ENCODE results near the gene MLYCD. TPM values are rescaled to one million over a fixed set of nuclear protein-coding genes. Genes with fewer than 3 reads are reported as not detected.

MLYCD gene
- total and polyA plus RNA-seq, 4 experiments from 2014 or later: 0.81 to 11.1 (median 6.3) TPM

DNA sequence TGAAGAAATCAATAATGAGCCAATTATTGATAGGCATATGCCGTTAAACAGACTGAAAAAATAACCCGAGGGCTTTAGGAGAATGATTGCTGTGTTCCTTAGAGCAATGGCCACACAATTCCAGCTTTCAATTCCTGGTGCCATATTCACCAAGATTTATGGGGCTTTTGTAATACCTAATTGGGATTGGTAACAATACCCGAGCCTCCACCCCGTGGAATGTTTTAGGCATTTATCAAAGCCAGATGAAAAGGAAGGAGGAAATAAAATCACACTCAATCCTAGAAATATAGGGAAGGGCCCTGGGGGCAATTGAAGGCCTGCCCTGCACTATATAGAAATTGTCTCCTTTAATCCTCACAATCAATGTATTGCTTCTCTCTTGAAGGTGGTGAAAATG is 42.1 kb upstream of the MLYCD start:
- H3K27ac ChIP-seq (ENCODE audit: low read depth, low read length): no peak overlapping the region
- Mint-ChIP-seq H3K4me1 (no peaks in the 10 kb centered on the region), H3K4me3 (no peak overlapping the region), H3K27ac (no peak overlapping the region), H3K27me3 (peaks cover 11 to 15% of the 10 kb centered on the region in 2 donors), H3K36me3 (no peaks in the 10 kb centered on the region), H3K9me3 (peaks cover 0 to 2% (median 0%) of the 10 kb centered on the region in 8 donors)
- H3K4me3 ChIP-seq (ENCODE audit: low read length in 2 of 2): no peak overlapping the region
- H3K36me3 ChIP-seq (ENCODE audit: insufficient read depth, low read length): no peaks in the 10 kb centered on the region
- no peaks in the 10 kb centered on the region for H3K9me3 ChIP-seq (ENCODE audit: control insufficient read depth in 1 of 2, low read length in 2 of 2)
- H3K4me1 ChIP-seq (ENCODE audit: insufficient read depth, low read length): no peaks in the 10 kb centered on the region
- ChIA-PET POLR2A (ENCODE audit: partially characterized antibody) (no interaction called here), CTCF (ENCODE audit: partially characterized antibody) (no interaction called here)
- intact Hi-C loops (cut with micrococcal nuclease): no loop called here
- DNase-seq: no peak
- no peaks in the 10 kb centered on the region for H3K27me3 ChIP-seq (ENCODE audit: insufficient read depth, low read length)

DNA sequence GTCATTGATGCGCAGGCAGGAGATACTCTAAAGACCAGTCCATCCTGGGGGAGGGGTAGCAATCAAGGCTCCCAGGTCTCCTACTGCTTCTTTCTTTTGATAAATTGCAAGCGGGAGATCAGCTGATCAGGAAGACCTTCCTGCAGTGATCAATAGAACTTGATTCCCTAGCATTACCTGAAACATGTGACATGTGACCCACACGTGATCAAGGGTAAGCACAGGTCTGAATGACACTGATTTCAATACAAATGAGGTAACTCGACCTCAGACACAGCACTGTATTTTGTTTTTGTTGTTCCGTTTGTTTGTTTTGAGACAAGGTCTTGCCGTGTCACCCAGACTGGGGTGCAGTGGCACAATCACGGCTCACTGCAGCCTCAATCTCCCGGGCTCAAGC is 39.6 kb upstream of the MLYCD start:
- H3K27me3 ChIP-seq (ENCODE audit: insufficient read depth, low read length): no peaks in the 10 kb centered on the region
- Mint-ChIP-seq H3K4me3 (no peak overlapping the region), H3K36me3 (no peaks in the 10 kb centered on the region), H3K9me3 (peaks cover 0 to 3% (median 0%) of the 10 kb centered on the region in 8 donors), H3K4me1 (no peaks in the 10 kb centered on the region), H3K27me3 (peaks cover 6 to 10% of the 10 kb centered on the region in 2 donors), H3K27ac (no peak overlapping the region)
- DNase-seq: no peak
- intact Hi-C loops (cut with micrococcal nuclease): no loop called here
- no peaks in the 10 kb centered on the region for H3K36me3 ChIP-seq (ENCODE audit: insufficient read depth, low read length)
- H3K4me1 ChIP-seq (ENCODE audit: insufficient read depth, low read length): no peaks in the 10 kb centered on the region
- no peak overlapping the region for H3K27ac ChIP-seq (ENCODE audit: low read depth, low read length)
- CTCF ChIA-PET (ENCODE audit: partially characterized antibody): no interaction called here
- no peaks in the 10 kb centered on the region for H3K9me3 ChIP-seq (ENCODE audit: control insufficient read depth in 1 of 2, low read length in 2 of 2)
- no peak overlapping the region for H3K4me3 ChIP-seq (ENCODE audit: low read length in 2 of 2)
- POLR2A ChIA-PET (ENCODE audit: partially characterized antibody): no interaction called here

DNA sequence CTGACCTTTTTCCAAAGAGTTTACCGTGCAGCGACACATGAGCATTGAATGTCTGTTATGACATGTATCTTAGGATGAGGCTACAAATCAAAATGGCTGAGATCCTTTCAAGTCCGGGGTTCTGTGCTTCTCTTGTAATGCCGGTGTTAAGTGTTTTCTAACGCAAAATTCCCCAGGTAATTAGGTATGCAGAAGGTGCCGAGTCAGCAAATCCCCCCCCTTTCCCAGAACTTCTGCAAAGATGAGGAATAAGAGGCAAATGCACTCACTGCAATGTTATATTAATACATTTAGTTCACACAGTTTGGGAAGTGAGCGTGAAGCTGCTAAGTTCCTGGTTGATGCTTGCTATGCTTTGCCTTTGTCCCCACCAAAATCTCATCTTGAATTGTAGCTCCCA is 36.3 kb upstream of the MLYCD start:
- H3K9me3 Mint-ChIP-seq: peaks cover 2 to 16% (median 13%) of the 10 kb centered on the region in 8 donors
- H3K4me1 Mint-ChIP-seq: no peaks in the 10 kb centered on the region
- intact Hi-C loops (cut with micrococcal nuclease): no loop called here

DNA sequence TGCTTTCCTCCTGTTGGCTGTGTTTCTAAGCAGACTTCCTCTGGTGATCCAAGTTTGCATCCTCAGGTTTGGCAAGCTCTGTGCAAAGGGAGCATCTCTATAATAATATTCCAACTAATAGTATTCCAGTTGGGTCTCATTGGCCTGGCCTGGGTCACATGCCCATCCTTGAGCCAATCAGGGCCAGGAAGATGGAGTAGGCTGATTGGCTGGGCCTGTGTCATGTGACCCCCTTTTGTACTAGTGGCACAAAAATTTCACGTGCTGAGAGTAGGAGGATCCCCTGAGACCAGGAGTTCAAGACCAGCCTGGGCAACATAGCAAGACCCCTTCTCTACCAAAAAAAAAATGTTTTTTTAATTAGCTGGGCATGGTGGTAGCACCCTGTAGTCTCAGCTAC is 35.2 kb upstream of the MLYCD start:
- POLR2A ChIA-PET (ENCODE audit: partially characterized antibody): no interaction called here
- H3K27me3 Mint-ChIP-seq: peaks cover 19 to 22% of the 10 kb centered on the region in 2 donors
- H3K27ac Mint-ChIP-seq: no peak overlapping the region

More for the DNA sequence above, 36.3 kb upstream of the MLYCD start:
- ChIA-PET CTCF (ENCODE audit: partially characterized antibody) (no interaction called here), POLR2A (ENCODE audit: partially characterized antibody) (no interaction called here)
- no peaks in the 10 kb centered on the region for H3K27me3 ChIP-seq (ENCODE audit: insufficient read depth, low read length)
- Mint-ChIP-seq H3K36me3 (no peaks in the 10 kb centered on the region), H3K4me3 (no peak overlapping the region), H3K27me3 (peaks cover 14 to 20% of the 10 kb centered on the region in 2 donors), H3K27ac (no peak overlapping the region)
- no peak for DNase-seq
- no peak overlapping the region for H3K27ac ChIP-seq (ENCODE audit: low read depth, low read length)
- no peaks in the 10 kb centered on the region for H3K4me1 ChIP-seq (ENCODE audit: insufficient read depth, low read length)
- no peaks in the 10 kb centered on the region for H3K36me3 ChIP-seq (ENCODE audit: insufficient read depth, low read length)
- no peaks in the 10 kb centered on the region for H3K9me3 ChIP-seq (ENCODE audit: control insufficient read depth in 1 of 2, low read length in 2 of 2)
- H3K4me3 ChIP-seq (ENCODE audit: low read length in 2 of 2): no peak overlapping the region

DNA sequence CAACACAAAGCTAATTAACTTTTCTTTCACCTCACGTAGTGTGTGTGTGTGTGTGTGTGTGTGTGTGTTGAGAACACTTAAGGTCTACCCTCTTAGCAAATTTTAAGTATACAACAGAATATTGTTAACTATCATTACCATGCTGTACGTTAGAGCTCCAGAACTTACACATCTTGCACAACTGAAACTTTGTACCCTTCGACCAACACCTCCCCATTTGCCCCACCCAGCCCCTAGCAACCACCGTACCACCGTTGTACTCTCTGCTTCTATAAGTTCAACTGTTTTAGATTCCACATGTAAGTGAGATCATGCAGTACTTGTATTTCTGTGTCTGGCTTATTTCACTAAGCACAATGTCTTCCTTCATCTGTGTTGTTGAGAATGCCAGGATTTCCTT is 28.1 kb upstream of the MLYCD start:
- H3K4me1 Mint-ChIP-seq: no peaks in the 10 kb centered on the region
- no peak overlapping the region for H3K4me3 ChIP-seq (ENCODE audit: low read length in 2 of 2)
- ChIA-PET POLR2A (ENCODE audit: partially characterized antibody) (no interaction called here), CTCF (ENCODE audit: partially characterized antibody) (no interaction called here)
- peaks cover 41 to 43% of the 10 kb centered on the region in 2 donors for H3K27me3 Mint-ChIP-seq
- H3K36me3 Mint-ChIP-seq: no peaks in the 10 kb centered on the region
- no peaks in the 10 kb centered on the region for H3K4me1 ChIP-seq (ENCODE audit: insufficient read depth, low read length)
- H3K36me3 ChIP-seq (ENCODE audit: insufficient read depth, low read length): no peaks in the 10 kb centered on the region
- H3K27ac ChIP-seq (ENCODE audit: low read depth, low read length): no peak overlapping the region
- intact Hi-C loops (cut with micrococcal nuclease): no loop called here
- no peaks in the 10 kb centered on the region for H3K27me3 ChIP-seq (ENCODE audit: insufficient read depth, low read length)
- H3K9me3 ChIP-seq (ENCODE audit: control insufficient read depth in 1 of 2, low read length in 2 of 2): no peaks in the 10 kb centered on the region
- H3K27ac Mint-ChIP-seq: no peak overlapping the region
- DNase-seq: no peak
- no peak overlapping the region for H3K4me3 Mint-ChIP-seq
- peaks cover 2 to 16% (median 11%) of the 10 kb centered on the region in 8 donors for H3K9me3 Mint-ChIP-seq

More for the DNA sequence above, 35.2 kb upstream of the MLYCD start:
- intact Hi-C loops (cut with micrococcal nuclease): no loop called here
- H3K36me3 Mint-ChIP-seq: no peaks in the 10 kb centered on the region
- no peak overlapping the region for H3K27ac ChIP-seq (ENCODE audit: low read depth, low read length)
- no peaks in the 10 kb centered on the region for H3K27me3 ChIP-seq (ENCODE audit: insufficient read depth, low read length)
- peaks cover 2 to 17% (median 13%) of the 10 kb centered on the region in 8 donors for H3K9me3 Mint-ChIP-seq
- H3K4me1 ChIP-seq (ENCODE audit: insufficient read depth, low read length): no peaks in the 10 kb centered on the region
- no peaks in the 10 kb centered on the region for H3K4me1 Mint-ChIP-seq
- H3K36me3 ChIP-seq (ENCODE audit: insufficient read depth, low read length): no peaks in the 10 kb centered on the region
- DNase-seq: no peak
- H3K4me3 ChIP-seq (ENCODE audit: low read length in 2 of 2): no peak overlapping the region
- CTCF ChIA-PET (ENCODE audit: partially characterized antibody): no interaction called here
- no peak overlapping the region for H3K4me3 Mint-ChIP-seq
- no peaks in the 10 kb centered on the region for H3K9me3 ChIP-seq (ENCODE audit: control insufficient read depth in 1 of 2, low read length in 2 of 2)

DNA sequence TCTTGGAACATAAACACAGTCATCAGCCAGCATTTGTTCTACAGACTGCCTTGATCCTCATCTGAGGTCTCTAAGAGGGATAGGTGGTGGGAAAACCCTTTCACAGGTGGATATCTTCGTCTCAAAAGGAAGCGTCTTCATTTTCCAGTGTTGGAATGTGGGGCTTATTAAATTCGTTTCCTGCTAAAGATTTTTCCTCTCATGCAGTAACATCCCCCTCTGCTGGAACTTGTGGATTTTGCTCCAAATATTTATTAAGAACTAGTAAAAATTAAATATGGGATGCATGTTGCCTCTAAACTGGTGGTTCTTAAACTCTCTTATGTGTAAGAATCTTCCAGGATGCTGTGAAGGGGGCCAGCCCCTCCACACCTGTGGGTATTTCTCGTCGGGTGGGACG is 20.1 kb upstream of the MLYCD start:
- Mint-ChIP-seq H3K27ac (no peak overlapping the region), H3K27me3 (peaks cover 16 to 21% of the 10 kb centered on the region in 2 donors), H3K9me3 (peaks cover 0 to 8% (median 2%) of the 10 kb centered on the region in 8 donors), H3K4me1 (no peaks in the 10 kb centered on the region), H3K36me3 (no peaks in the 10 kb centered on the region), H3K4me3 (no peak overlapping the region)
- H3K36me3 ChIP-seq (ENCODE audit: insufficient read depth, low read length): no peaks in the 10 kb centered on the region
- H3K27ac ChIP-seq (ENCODE audit: low read depth, low read length): no peak overlapping the region
- intact Hi-C loops (cut with micrococcal nuclease): loop anchor here (1.0 kb wide), 1 partner anchor 53 kb away; no protein-coding TSS in a partner anchor
- POLR2A ChIA-PET (ENCODE audit: partially characterized antibody): no interaction called here
- H3K27me3 ChIP-seq (ENCODE audit: insufficient read depth, low read length): peaks cover 4% of the 10 kb centered on the region
- CTCF ChIA-PET (ENCODE audit: partially characterized antibody): no interaction called here
- no peak overlapping the region for H3K4me3 ChIP-seq (ENCODE audit: low read length in 2 of 2)
- H3K4me1 ChIP-seq (ENCODE audit: insufficient read depth, low read length): no peaks in the 10 kb centered on the region
- no peaks in the 10 kb centered on the region for H3K9me3 ChIP-seq (ENCODE audit: control insufficient read depth in 1 of 2, low read length in 2 of 2)
- DNase-seq: no peak

DNA sequence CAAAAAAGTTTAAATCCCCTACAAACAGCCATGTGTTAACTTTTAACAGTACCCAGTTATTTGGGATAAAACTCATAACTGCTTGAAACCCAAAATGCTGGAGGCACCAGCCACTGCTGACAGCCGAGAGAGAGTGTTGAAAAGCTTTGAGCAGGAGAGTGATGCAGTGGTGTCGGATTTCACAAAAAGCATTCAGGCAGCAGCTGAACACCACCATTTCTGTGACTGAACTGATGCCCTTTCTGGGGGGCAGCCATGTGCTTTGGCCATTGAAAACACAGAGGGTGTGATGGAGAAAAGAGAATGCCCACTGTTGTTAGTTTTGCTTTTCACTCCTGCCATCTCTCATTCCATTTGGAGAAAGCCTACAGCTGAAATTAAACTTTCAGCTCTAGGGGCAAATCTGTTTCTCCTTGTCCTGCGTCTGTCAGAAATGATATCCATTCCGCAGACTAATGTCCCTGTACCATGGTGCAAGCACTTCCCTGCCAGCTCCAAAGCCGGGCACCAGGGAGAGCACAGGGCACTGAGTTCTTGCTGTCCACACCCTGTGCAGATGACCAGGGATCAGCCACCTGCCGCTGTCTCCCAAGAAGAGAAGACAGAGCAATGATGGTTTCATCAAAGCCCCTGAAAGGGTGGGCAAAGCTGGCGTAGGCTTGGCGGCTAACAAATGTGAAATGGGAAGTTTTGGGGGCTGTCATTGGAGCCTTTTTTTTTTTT is 16.6 kb upstream of the MLYCD start:
- H3K9me3 Mint-ChIP-seq: peaks cover 0 to 5% (median under 1%) of the 10 kb centered on the region in 8 donors
- DNase-seq: no peak
- Histone ChIP-seq H3K27ac (ENCODE audit: low read depth, low read length) (no peak overlapping the region), H3K4me3 (ENCODE audit: low read length in 2 of 2) (no peak overlapping the region), H3K4me1 (ENCODE audit: insufficient read depth, low read length) (no peaks in the 10 kb centered on the region), H3K27me3 (ENCODE audit: insufficient read depth, low read length) (peaks cover 1% of the 10 kb centered on the region), H3K9me3 (ENCODE audit: control insufficient read depth in 1 of 2, low read length in 2 of 2) (no peaks in the 10 kb centered on the region), H3K36me3 (ENCODE audit: insufficient read depth, low read length) (no peaks in the 10 kb centered on the region)
- intact Hi-C loops (cut with micrococcal nuclease): no loop called here
- no peaks in the 10 kb centered on the region for H3K4me1 Mint-ChIP-seq
- ChIA-PET POLR2A (ENCODE audit: partially characterized antibody) (no interaction called here), CTCF (ENCODE audit: partially characterized antibody) (no interaction called here)
- H3K27ac Mint-ChIP-seq: no peak overlapping the region
- H3K4me3 Mint-ChIP-seq: no peak overlapping the region
- no peaks in the 10 kb centered on the region for H3K36me3 Mint-ChIP-seq
- peaks cover 1 to 11% of the 10 kb centered on the region in 2 donors for H3K27me3 Mint-ChIP-seq
